ENCODE results near the gene KNG1. TPM values are rescaled to one million over a fixed set of nuclear protein-coding genes. Genes with fewer than 3 reads are reported as not detected.

The KNG1 gene
- total and polyA plus RNA-seq, 2 of the 8 experiments (the other 6 are each of a cell fraction or from before 2014, with no cell fraction given) = 0.05 TPM; not detected in 1

- TF ChIP-seq EP300 (IDR thresholded peaks at IDR 0.05; ENCODE audit: borderline replicate concordance in 1 of 2, low read depth in 2 of 2, low read length in 2 of 2) (no peak), HDAC6 (IDR thresholded peaks at IDR 0.05; ENCODE audit: low read depth, low read length) (no peak), CTBP2 (IDR thresholded peaks at IDR 0.05; ENCODE audit: borderline replicate concordance, insufficient read depth, insufficient read length, low read length) (no peak), FOSL1 (IDR thresholded peaks at IDR 0.05; ENCODE audit: insufficient read depth, low read depth, low read length) (no peak), SP2 (IDR thresholded peaks at IDR 0.05; ENCODE audit: low read length) (no peak), SP1 (IDR thresholded peaks at IDR 0.05; ENCODE audit: low read depth, low read length) (no peak), KDM4A (IDR thresholded peaks at IDR 0.05; ENCODE audit: low read depth, low read length, severe bottlenecking) (no peak), POLR2A (IDR thresholded peaks at IDR 0.05; ENCODE audit: control extremely low read depth in 1 of 2, low read depth in 2 of 2, low read length in 2 of 2) (0 out of 3 replicates have a peak, but pooled peaks of 1 of the 2 experiments have one; percentile 23), TBP (IDR thresholded peaks at IDR 0.05; ENCODE audit: low read depth, low read length) (no peak)
- TF ChIP-seq, protein P1, sequence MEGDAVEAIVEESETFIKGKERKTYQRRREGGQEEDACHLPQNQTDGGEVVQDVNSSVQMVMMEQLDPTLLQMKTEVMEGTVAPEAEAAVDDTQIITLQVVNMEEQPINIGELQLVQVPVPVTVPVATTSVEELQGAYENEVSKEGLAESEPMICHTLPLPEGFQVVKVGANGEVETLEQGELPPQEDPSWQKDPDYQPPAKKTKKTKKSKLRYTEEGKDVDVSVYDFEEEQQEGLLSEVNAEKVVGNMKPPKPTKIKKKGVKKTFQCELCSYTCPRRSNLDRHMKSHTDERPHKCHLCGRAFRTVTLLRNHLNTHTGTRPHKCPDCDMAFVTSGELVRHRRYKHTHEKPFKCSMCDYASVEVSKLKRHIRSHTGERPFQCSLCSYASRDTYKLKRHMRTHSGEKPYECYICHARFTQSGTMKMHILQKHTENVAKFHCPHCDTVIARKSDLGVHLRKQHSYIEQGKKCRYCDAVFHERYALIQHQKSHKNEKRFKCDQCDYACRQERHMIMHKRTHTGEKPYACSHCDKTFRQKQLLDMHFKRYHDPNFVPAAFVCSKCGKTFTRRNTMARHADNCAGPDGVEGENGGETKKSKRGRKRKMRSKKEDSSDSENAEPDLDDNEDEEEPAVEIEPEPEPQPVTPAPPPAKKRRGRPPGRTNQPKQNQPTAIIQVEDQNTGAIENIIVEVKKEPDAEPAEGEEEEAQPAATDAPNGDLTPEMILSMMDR (IDR thresholded peaks at IDR 0.05; ENCODE audit: control extremely low read depth in 1 of 3, insufficient read depth in 1 of 3, low read depth in 1 of 3, low read length in 3 of 3) = no peak
- TF ChIP-seq, protein P2, sequence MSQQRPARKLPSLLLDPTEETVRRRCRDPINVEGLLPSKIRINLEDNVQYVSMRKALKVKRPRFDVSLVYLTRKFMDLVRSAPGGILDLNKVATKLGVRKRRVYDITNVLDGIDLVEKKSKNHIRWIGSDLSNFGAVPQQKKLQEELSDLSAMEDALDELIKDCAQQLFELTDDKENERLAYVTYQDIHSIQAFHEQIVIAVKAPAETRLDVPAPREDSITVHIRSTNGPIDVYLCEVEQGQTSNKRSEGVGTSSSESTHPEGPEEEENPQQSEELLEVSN (IDR thresholded peaks at IDR 0.05) = peak; percentile 64
- TF ChIP-seq, protein P3, sequence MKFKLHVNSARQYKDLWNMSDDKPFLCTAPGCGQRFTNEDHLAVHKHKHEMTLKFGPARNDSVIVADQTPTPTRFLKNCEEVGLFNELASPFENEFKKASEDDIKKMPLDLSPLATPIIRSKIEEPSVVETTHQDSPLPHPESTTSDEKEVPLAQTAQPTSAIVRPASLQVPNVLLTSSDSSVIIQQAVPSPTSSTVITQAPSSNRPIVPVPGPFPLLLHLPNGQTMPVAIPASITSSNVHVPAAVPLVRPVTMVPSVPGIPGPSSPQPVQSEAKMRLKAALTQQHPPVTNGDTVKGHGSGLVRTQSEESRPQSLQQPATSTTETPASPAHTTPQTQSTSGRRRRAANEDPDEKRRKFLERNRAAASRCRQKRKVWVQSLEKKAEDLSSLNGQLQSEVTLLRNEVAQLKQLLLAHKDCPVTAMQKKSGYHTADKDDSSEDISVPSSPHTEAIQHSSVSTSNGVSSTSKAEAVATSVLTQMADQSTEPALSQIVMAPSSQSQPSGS (IDR thresholded peaks at IDR 0.05; ENCODE audit: low read length) = no peak
Observed at GRCh38 chr3:186746008-186746407, 28.8 kb downstream of the KNG1 start (continued).

Data from H1 (cell line).